ENCODE measurements around the gene CC2D1A. TPM values are rescaled to one million over a fixed set of nuclear protein-coding genes. Genes with fewer than 3 reads are reported as not detected.
A peak's percentile ranks its signal among the peaks of the same experiment; 100 is the strongest.

The CC2D1A gene
- total RNA-seq, 1 donor from 2014 or later: 6.8 TPM

- DNase-seq: no peak
Measured at GRCh38 chr19:13937479-13938300, 31.7 kb downstream of the CC2D1A start.

GRCh38 chr19:13938301-13939064 is 32.5 kb downstream of the CC2D1A start, which contains the start of gene PODNL1:
Gene PODNL1, minus strand, starts transcription at chr19:13938417. Its CDS starts 236 bp downstream, at chr19:13938181.
- no peak for DNase-seq

- peak; percentile 35 for DNase-seq
Measured at GRCh38 chr19:13942023-13942684, 36.2 kb downstream of the CC2D1A start.

GRCh38 chr19:13946414-13946813 is 40.4 kb downstream of the CC2D1A start:
- no peak for DNase-seq

- DNase-seq: no peak
Measured at GRCh38 chr19:13951043-13951442, 45.0 kb downstream of the CC2D1A start.

GRCh38 chr19:13951799-13952153 is 45.8 kb downstream of the CC2D1A start:
- peak; percentile 10 for DNase-seq

GRCh38 chr19:13952154-13952930 is 46.3 kb downstream of the CC2D1A start, which contains the start of gene DCAF15:
Gene DCAF15, plus strand, starts transcription at chr19:13952509. Its CDS starts 4 bp downstream, at chr19:13952513.
- DNase-seq: peak; percentile 100

- peak; percentile 53 for DNase-seq
Measured at GRCh38 chr19:13952931-13953531, 47.0 kb downstream of the CC2D1A start.

- no peak for DNase-seq
Measured at GRCh38 chr19:13954185-13954584, 48.2 kb downstream of the CC2D1A start.

- DNase-seq: no peak
Measured at GRCh38 chr19:13955662-13956364, 49.8 kb downstream of the CC2D1A start.

GRCh38 chr19:13956365-13956744 is 50.4 kb downstream of the CC2D1A start:
- no peak for DNase-seq

GRCh38 chr19:13957051-13957450 is 51.0 kb downstream of the CC2D1A start:
- no peak for DNase-seq

GRCh38 chr19:13958043-13958442 is 52.0 kb downstream of the CC2D1A start:
- DNase-seq: no peak

GRCh38 chr19:13959141-13959961 is 53.4 kb downstream of the CC2D1A start:
- no peak for DNase-seq

GRCh38 chr19:13959962-13960862 is 54.2 kb downstream of the CC2D1A start:
- DNase-seq: peak; percentile 48

- no peak for DNase-seq
Measured at GRCh38 chr19:13960863-13961784, 55.1 kb downstream of the CC2D1A start.

GRCh38 chr19:13961826-13962698 is 56.1 kb downstream of the CC2D1A start:
- DNase-seq: no peak
